ENCODE results near the gene CHST8. TPM values are rescaled to one million over a fixed set of nuclear protein-coding genes. Genes with fewer than 3 reads are reported as not detected.

CHST8 gene
- total and polyA plus RNA-seq, 9 donors, result 0.48 to 2.5 (median 1.0) TPM; not detected in 1

GRCh38 chr19:33777753-33778088 is 156.0 kb downstream of the CHST8 start:
- 53 to 57% (median 55%) methylated on average over 17 of the region's 17 CpGs for WGBS, 3 donors
- Histone ChIP-seq H3K27me3 (no peaks in the 10 kb centered on the region), H3K9me3 (no peaks in the 10 kb centered on the region), H3K27ac (no peak overlapping the region), H3K4me3 (no peak overlapping the region), H3K36me3 (no peaks in the 10 kb centered on the region), H3K4me1 (ENCODE audit: insufficient read depth) (peaks cover 6% of the 10 kb centered on the region)
- TF ChIP-seq POLR2A (IDR thresholded peaks at IDR 0.05) (no peak), EP300 (IDR thresholded peaks at IDR 0.05) (no peak)
- TF ChIP-seq, protein P1, sequence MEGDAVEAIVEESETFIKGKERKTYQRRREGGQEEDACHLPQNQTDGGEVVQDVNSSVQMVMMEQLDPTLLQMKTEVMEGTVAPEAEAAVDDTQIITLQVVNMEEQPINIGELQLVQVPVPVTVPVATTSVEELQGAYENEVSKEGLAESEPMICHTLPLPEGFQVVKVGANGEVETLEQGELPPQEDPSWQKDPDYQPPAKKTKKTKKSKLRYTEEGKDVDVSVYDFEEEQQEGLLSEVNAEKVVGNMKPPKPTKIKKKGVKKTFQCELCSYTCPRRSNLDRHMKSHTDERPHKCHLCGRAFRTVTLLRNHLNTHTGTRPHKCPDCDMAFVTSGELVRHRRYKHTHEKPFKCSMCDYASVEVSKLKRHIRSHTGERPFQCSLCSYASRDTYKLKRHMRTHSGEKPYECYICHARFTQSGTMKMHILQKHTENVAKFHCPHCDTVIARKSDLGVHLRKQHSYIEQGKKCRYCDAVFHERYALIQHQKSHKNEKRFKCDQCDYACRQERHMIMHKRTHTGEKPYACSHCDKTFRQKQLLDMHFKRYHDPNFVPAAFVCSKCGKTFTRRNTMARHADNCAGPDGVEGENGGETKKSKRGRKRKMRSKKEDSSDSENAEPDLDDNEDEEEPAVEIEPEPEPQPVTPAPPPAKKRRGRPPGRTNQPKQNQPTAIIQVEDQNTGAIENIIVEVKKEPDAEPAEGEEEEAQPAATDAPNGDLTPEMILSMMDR (IDR thresholded peaks at IDR 0.05), result no peak
- peak in 1 of 5 donors; percentile 31 for DNase-seq
- intact Hi-C loops (cut with DNase I), result loop anchor here (2.0 to 10.0 kb wide), 8 partner anchors 219 to 533 kb away; no protein-coding TSS in a partner anchor

DNA sequence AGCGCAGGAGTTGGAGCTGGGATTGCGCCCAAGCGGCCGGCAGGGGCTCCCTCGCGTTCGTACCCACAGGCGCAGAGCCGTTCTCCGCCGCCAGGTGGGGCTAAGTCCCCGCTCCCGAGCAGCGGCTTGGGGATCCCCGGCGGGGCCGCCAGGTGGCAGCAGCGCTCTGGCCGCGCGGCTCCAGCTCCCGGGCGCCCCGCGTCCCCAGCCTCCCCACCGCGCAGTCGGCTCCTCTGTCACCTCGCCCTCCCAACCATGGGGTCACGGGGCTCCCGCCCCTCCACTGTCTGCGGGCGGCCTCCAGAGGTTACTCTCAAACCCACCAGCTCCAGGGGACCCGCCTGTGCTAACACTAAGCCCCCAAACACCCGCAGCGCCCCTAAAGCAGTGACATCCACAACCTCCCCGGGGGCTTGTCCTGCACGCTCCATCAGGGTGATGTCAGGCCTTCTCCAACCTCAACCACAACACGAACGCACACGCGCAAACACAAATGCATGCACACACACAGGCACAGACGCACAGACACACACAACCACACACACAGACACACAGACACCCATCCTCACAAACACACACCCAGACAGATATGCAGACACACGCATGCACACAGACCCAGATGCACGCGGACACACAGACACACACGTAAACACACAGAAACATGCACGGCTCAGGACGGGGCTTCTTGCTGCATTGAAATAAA is 156.5 kb downstream of the CHST8 start:
- TF ChIP-seq POLR2A (IDR thresholded peaks at IDR 0.05) (peak; percentile 16), EP300 (IDR thresholded peaks at IDR 0.05) (no peak)
- TF ChIP-seq, protein P1 (IDR thresholded peaks at IDR 0.05), result peak; percentile 100
- intact Hi-C loops (cut with DNase I), result loop anchor here (2.0 to 10.0 kb wide), 8 partner anchors 219 to 533 kb away; no protein-coding TSS in a partner anchor
- Histone ChIP-seq H3K27me3 (no peaks in the 10 kb centered on the region), H3K36me3 (no peaks in the 10 kb centered on the region), H3K4me3 (no peak overlapping the region), H3K27ac (no peak overlapping the region), H3K9me3 (no peaks in the 10 kb centered on the region), H3K4me1 (ENCODE audit: insufficient read depth) (peaks cover 6% of the 10 kb centered on the region)
- WGBS, 3 donors, result 7 to 22% (median 15%) methylated on average over 35 to 49 of the region's 49 CpGs
- DNase-seq, result peak; percentile 72 to 92 (median 87)

- TF ChIP-seq POLR2A (IDR thresholded peaks at IDR 0.05) (no peak), EP300 (IDR thresholded peaks at IDR 0.05) (no peak)
- TF ChIP-seq, protein P1 (IDR thresholded peaks at IDR 0.05), result no peak
- intact Hi-C loops (cut with DNase I), result loop anchor here (2.0 to 10.0 kb wide), 11 partner anchors 85 to 935 kb away; no protein-coding TSS in a partner anchor
- no peaks in the 10 kb centered on the region for H3K9me3 ChIP-seq
- H3K27ac ChIP-seq, result no peak overlapping the region
- no peaks in the 10 kb centered on the region for H3K36me3 ChIP-seq
- H3K27me3 ChIP-seq, result no peaks in the 10 kb centered on the region
- no peak for DNase-seq
- H3K4me3 ChIP-seq, result no peak overlapping the region
- 86 to 91% (median 88%) methylated on average over 7 of the region's 7 CpGs for WGBS, 3 donors
- peaks cover 6% of the 10 kb centered on the region for H3K4me1 ChIP-seq (ENCODE audit: insufficient read depth)
Observed at GRCh38 chr19:33779849-33780248, 158.1 kb downstream of the CHST8 start.

DNA sequence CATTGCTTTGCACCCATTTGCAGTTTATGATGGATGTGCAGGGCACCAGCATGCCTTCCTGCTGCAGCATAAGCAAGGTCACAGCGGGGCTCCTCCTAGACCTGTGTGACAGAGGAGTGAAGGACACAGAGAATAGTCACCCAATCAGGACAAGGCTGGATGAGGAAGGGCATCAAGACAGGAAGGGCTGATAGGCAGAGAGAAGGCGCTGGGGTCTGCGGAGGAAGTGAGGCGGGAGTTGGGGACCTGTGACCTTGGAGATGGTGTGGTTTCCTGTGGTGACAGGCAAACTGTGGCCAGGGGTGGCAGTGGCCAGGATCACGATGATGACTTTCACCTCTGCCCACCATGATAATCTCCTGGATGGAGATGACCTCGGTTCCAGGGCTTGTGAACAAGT is 158.5 kb downstream of the CHST8 start:
- no peaks in the 10 kb centered on the region for H3K27me3 ChIP-seq
- peaks cover 6% of the 10 kb centered on the region for H3K4me1 ChIP-seq (ENCODE audit: insufficient read depth)
- H3K9me3 ChIP-seq, result no peaks in the 10 kb centered on the region
- H3K36me3 ChIP-seq, result no peaks in the 10 kb centered on the region
- DNase-seq, result no peak
- TF ChIP-seq, protein P1 (IDR thresholded peaks at IDR 0.05), result no peak
- TF ChIP-seq POLR2A (IDR thresholded peaks at IDR 0.05) (no peak), EP300 (IDR thresholded peaks at IDR 0.05) (no peak)
- 60 to 66% (median 61%) methylated on average over 6 of the region's 6 CpGs for WGBS, 3 donors
- intact Hi-C loops (cut with DNase I), result loop anchor here in 2 of 4 donors (2.0 to 10.0 kb wide), 4 partner anchors 85 to 935 kb away; no protein-coding TSS in a partner anchor
- H3K27ac ChIP-seq, result no peak overlapping the region
- no peak overlapping the region for H3K4me3 ChIP-seq
